Measurements from ENCODE around the gene ARFRP1.

DNA sequence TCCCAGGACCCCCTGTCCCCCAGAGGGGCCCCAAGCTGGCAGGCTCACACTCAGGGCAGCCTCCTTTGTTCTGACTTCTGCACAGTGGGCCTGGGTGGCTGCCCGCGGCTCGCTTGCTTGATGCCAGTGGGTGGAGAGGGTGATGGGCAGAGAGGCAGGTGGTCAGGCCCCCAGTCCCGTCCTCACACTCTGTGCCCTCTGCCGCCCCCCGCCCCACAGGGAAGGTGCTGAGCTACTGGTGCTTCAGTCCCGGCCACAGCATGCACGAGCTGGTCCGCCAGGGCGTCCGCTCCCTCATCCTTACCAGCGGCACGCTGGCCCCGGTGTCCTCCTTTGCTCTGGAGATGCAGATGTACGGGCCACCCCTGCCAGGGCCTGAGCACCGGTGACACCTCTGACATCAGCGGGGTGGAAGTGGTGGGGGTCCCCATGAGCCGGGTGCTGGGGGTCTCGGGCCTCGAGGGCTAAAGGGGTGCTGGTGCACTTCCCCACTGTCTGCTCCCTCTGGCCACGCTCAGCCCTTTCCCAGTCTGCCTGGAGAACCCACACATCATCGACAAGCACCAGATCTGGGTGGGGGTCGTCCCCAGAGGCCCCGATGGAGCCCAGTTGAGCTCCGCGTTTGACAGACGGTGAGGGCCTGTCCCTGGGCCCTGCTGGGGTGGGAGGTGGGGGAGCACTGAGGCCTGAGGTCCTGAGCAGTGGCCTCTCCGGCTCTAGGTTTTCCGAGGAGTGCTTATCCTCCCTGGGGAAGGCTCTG is 20.2 kb downstream of the ARFRP1 start:
- TF ChIP-seq, protein P1, sequence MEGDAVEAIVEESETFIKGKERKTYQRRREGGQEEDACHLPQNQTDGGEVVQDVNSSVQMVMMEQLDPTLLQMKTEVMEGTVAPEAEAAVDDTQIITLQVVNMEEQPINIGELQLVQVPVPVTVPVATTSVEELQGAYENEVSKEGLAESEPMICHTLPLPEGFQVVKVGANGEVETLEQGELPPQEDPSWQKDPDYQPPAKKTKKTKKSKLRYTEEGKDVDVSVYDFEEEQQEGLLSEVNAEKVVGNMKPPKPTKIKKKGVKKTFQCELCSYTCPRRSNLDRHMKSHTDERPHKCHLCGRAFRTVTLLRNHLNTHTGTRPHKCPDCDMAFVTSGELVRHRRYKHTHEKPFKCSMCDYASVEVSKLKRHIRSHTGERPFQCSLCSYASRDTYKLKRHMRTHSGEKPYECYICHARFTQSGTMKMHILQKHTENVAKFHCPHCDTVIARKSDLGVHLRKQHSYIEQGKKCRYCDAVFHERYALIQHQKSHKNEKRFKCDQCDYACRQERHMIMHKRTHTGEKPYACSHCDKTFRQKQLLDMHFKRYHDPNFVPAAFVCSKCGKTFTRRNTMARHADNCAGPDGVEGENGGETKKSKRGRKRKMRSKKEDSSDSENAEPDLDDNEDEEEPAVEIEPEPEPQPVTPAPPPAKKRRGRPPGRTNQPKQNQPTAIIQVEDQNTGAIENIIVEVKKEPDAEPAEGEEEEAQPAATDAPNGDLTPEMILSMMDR (conservative IDR thresholded peaks at IDR 0.05; ENCODE audit: low read depth in 2 of 2), result no peak
- TF ChIP-seq POLR2AphosphoS5 (IDR thresholded peaks at IDR 0.05; ENCODE audit: low read depth) (no peak), REST (IDR thresholded peaks at IDR 0.05; ENCODE audit: unreplicated experiment) (no peak), EZH2 (IDR thresholded peaks at IDR 0.05; ENCODE audit: low read depth, unreplicated experiment) (no peak), JUNB (IDR thresholded peaks at IDR 0.05; ENCODE audit: unreplicated experiment) (no peak), EZH2phosphoT487 (IDR thresholded peaks at IDR 0.05; ENCODE audit: unreplicated experiment) (no peak), ZNF114 (CRISPR knock-in tag; IDR thresholded peaks at IDR 0.05) (no peak)
